Activated CD4-positive, alpha-beta T cell treated with anti-CD3 and anti-CD28 coated beads, Interleukin-2, amount 50 U/mL, for 16 hours (primary cell): ENCODE measurements around the gene KLF3.

Source experiments
- DNase-seq: peaks from one replicate; pipeline ENCODE4 v3.0.0-alpha.2; 2020

KLF3 gene

DNA sequence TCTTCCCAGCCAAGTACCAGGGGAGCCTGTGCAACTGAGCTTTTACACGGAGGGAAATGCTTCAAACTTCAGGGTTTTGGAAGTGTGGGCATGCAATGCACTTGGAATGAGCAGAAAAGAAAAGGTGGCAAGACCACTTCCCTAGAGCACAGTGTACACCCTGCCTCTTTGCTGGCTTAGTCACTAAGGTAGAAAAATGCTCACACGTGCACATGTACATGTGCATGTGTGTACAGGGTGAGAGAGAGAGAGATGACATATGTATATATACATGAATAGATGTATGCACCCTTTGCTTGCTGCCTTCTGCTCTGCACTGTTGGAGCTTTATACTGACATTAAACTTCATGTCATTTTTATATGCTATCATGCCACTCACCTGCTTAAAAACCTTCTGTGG is 7.9 kb upstream of the KLF3 start:
- no peak for DNase-seq

DNA sequence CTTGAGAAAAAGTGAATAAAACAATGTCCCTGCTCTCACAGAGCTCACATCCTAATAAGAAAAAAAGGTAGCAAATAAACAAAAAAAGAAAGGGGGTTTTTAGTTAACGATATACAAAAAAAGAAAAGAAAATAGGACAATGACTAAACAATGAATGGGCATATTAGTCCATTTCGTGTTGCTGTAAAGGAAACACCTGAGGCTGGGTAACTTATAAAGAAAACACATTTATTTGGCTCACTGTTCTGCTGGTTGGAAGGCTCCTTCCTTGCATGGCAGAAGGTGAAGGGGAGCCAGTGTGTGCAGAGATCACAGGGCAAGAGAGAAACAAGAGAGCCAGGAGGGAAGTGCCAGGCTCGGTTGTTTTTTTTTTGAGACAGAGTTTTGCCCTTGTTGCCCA is 4.7 kb upstream of the KLF3 start:
- no peak for DNase-seq

DNA sequence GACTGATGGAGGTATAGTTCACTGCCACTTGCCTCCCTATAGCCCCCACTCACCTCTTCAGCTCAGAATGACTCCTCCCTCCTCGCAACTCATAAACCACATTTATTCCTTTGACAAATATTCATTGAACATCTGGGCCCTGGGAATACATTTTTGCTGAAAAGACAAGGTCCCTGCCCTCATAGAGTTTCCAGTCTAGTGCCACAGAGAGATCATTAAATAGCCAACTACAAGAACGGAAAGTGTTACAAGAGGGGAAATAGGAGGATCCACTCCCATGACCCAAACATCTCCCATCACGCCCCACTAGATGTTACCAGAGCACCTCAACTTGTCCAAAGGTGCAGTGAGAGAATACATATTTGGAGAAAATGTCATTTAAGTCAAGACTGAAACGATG is 3.2 kb upstream of the KLF3 start:
- DNase-seq = no peak

DNA sequence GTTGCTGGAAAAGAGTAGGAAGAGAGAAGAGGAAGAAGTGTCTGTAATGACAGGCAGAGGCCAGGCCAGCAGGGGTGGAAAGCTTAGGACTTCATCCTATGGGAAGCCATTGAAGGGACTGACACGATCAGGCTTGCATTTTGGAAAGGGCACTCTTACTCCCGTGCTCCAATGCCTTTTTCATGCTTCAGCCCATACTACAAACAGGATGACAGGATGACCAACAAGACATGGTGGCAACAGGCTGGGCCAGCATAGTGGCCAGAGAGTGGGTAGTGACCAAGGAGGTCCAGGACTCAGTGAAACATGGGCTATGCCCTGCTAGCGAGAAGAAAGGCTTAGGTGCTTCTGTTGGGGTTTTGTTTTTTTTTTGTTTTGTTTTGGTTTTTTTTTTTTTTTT is 2.6 kb upstream of the KLF3 start:
- no peak for DNase-seq

DNA sequence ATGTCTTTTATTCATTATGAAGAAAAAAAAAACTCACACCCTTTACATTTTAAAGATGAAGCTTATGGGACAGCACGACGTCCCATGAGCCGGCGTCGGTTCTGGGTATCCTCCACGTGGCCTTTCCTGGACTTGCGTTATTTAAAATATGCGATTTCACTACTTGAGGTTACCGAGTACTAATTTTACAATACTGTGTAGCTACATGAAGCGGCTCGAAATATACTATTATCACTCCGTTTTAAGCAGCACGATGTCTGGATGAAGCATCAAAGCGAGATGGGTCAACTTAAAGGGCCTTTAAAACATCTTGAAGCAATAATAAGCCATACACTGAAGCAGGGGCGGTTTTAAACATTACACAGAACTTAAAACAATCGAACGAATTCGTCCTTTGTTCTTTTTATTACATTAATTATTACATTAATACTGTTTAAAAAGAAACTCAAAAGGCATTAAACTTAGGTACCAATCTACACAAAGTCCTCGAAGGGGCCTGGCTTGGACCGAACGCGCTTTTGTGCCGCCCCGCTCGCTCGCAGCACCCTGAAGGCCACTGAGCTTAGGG is 1.4 kb upstream of the KLF3 start:
- DNase-seq = no peak

DNA sequence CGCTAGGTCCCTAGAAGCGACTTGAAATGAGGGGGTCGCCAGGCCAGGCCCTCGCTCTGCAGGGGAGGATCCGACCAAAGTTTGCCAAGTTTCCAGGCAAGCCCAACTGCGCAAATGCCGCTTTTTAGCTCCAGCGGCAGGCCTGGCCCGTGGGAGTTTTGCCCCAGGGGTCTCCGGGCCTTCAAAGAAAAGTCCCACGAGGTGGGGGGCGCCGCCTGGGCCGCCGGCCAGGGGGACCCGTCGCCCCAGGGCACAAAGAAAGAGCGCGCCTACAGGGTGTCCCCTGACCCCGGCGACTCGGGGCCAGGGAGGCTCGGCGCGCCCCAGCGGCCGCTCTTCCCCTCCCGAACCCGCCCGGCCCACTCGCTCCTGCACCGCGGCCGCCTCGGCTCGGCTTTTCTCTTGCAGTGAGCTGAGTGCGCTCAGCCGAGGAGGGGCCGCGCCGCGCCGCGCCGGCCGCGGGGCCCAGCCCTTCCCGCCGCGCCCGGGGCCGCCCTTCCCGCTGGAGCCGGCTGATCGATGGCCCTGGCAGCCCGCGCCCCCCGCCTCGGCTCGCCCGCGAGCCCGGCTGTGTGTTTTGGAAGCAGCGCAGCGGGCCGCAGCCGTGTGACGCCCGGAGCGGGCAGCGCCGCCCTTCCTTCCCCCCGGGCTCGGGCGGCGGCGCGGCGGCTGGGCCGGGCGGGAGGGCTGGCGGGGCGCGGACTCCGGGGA is 754 bp upstream of the KLF3 start:
- DNase-seq = no peak

DNA sequence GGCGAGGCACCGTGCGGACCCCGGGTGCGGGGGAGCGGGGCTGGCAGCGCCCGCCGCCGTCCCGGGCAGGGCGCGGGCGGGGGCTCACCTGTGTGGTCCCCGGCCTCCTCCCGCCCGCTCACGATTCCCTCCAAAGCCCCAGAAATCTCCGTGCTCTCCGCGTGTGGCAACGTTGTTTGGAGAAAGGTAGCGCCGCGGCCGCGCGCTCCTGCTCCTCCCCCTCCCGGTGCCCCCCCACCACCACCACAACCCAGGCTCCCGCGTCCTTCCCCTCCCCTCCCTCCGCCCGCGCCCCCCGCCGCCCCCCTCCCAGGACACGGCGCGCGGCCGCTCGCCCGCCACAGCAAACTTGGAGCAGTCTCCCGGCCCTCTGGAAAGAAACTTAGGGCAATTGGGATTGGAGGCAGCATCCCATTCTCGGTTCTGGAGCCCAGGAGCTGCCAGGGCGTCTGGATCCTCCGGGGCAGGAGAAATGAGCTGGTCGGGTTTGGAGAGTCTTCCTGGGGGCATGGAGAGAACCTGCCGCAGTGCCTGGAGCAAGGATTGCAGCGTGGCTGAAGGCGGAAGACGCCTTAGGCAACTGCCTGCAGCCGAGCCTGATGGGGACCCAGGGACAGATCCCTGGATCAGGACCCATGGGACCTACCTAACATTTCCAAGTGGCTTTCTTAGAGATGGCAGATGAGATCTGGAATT is 855 bp downstream of the KLF3 start:
- no peak for DNase-seq

DNA sequence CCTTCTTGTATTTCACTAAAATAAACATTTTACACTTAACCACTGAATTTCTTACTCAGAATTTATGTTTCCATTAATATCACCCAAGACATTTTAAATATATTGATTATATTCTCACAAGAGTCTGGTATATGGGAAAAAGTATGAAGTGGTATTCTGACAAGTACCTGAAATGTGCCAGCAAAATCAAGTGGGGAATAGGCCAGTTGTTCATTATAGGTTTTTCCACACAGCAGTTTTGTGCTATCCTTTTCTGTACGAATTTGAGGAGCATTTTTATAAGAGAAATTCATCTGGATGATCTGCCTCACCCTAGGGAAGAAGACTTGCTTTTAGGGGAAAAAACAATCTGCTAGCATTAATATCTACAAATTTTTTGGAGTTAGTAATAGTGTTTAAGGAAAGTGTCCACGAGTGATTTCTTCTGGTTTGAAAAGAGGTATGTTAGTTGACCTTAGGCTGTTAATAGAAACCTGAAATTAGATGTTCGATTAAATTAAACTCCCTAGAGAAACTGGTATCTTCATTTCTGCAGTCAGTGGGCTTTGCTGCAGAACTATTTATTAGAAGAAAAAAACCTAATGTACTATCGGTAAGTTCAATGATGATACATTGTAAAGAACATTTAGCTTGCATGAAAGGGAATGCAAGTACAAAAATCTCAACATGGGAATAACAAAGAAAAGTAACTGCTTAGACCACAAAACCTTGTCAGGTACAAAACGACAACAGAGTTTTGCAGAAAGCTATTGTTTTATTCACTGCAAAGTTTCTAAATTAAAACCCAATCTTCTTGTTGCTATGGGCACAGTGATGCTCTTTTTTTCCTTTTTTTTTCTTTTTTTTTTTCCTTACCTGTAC is 1.8 kb downstream of the KLF3 start:
- no peak for DNase-seq

DNA sequence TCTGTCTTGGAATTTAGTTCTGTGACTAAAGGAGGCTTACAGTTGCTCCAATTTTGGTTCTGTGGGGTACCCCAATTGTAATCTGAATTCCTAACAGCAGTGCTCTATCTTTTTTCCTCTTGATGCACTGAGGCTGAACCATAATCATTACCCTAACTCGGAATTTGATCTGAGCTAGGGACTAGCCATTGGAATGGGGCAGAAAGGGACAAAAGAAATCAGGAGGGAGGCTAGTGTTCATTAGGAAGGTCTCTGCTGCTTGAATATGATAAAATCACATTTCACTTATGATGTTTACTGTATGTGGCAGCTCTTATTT is 2.7 kb downstream of the KLF3 start:
- DNase-seq = no peak

DNA sequence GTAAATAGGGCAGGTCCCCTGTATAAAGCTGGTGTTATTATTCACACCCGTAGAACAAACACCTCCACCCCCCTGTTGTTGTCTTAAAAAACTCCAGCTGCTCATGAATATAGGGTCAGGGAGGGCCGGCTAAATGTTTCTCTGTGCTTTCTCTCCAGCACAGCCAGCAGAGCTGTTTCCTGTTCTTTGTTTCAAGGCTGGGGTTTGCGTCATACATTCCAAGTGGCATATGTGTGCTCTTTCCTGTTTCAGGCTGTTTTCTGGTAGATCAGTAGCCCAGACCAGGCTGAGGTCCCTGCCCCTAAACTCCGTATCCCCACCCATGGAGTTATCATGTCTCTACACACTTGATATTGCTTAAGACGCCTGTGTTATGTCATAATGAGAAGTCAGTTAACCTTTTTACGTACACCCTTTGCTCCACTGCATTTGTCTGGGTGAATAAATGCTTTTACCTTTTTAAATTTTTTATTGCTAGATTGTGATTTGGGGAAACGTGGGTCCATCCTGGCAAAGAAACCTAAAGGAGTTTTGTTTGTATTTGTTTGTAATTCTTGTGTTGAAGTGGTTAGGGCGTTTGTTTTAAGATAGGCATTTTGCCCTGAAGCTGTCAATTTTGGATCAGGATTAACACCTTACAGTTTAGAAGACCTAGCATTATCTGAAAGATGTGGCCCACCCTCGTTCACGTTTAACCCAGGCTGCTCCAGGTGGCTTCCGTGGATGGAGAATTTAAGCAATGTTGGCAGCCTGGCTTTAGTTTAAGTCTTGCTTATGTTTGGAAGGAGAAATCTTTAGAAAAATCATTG is 3.3 kb downstream of the KLF3 start:
- DNase-seq = peak; percentile 72

DNA sequence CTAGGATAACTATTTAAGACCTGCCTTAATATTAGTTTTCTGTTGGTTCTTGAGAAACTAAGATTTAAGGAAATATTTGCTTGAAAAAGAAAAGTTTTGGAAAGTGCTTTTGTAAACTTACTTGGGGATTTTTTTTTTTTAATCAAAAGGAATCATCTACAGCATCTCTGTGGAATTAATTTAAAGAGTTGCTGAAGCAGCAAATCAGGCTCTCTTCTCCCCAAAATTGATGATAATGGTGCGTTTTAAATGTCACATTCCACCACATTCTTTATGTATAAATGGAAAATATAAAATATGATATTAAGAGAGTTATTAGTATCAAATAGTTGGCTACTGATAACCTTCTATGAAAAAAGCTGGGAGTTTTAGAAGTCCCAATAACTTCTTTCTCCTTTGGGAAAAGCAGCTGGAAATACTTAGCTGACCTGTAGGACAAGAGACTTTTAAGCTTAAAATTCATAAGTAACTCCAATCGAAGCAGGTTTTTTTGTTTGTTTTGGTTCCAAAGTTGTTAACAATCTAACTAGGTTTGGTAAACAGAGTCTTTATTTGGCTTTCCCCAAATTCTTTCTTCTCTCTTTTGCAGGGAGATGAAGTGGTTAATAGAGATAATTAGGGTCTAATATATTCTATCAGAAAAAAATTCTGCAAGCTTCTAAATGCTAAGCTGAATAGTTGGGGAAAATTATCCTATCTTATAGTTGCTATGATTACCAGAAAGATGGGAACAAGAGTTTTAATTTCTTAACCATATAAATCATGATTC is 4.4 kb downstream of the KLF3 start:
- no peak for DNase-seq

DNA sequence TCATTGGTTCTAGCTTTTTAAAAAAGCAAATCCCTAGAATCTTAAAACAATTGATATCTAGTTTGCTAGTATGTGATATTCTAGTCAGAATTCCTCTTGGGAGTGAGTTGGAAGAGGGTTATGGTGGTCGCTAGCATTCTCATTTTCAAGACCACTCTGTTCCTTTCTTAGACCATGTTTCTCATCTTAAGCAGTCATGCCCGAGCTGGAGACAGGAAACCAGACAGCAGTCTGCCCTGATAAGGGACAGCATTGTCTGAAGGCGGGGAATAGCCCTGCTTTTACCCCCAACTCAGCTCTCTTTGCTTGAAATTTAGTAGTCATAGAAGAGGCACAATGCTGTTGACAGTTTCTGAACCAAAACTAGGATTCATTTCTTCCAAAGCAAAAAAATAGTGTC is 5.2 kb downstream of the KLF3 start:
- DNase-seq = no peak

DNA sequence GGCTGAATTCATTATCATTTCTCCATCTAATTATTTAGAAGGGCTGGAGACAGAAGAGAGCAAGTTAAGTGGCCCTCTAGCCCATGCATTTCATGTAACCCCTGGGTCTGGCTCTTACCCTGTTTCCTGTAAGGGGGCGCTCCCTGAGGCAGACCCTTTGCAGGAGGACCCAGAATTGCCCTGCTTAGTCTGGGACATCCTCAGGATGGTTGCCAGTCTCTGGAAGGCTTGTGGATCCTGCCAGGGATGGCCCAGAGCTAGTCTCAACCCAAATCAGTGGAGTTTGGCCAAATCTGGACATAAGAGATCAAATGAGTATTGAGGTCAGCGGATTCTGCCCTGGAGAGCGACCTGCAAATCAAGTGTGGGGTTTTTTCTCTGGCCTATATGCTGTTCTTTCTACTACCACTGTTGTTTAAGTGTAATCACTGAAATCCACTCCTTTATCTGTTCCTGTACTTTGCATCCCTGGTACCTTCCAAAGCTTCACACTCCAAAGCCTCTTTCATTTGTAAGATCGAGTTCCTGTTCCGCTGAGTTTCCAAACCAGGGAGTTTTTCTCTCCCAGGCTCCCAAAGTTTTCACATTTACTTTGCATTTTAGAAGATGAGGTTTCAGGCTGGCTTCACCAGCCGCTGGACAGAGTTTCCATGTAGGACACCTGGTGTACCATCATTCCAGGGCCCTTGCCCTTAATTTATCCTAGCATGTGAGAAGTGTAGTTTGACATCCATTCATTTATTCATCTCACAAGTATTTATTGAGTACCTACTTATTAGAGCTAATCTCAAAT is 6.3 kb downstream of the KLF3 start:
- DNase-seq = no peak

DNA sequence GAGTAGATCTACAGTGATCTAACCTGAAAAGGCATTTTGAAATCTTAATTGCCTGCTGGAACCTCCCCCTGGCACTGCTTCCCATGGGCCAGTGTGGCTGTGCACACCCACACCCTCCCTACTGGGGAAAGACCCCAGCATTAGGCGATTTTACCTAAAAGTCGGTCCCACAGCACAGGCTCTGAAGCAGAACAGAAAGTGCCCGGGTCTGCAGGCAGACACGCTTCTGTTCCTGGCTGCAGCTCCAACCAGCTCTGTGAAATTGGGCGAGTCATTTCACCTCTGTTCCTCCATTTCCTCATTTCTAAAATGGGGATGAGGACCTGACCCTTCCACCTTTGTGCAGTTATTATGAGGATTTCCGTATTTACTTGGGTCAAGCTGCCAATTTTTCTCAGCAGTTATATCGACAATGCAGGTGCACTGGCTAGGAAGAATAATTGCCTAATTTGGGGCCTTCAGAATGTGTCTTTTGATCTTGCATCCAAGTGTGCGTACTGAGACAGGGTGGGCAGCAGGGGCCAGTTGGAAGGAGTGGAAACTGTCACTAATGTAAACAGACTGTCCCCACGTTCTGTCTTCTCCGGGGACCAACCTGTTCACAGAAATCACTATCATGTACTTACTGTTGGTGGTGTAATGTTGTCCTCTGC is 7.1 kb downstream of the KLF3 start:
- DNase-seq = no peak

DNA sequence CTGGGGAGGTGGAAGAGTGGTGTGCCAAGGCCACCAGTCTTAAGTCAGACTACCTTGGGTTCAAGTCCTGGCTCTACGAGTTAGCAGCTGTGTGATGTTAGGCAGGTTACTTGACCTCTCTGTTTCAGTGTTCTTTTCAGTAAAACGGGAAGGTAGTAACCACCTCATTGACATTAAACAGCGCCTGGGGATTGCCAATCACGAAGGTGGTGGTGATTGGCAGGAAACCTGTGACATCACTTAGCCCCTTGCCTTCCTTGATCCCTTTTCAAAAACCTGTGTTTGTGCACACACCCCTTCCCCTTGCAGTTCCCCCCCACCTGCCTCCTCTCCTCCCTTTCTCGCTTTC is 7.6 kb downstream of the KLF3 start:
- no peak for DNase-seq

DNA sequence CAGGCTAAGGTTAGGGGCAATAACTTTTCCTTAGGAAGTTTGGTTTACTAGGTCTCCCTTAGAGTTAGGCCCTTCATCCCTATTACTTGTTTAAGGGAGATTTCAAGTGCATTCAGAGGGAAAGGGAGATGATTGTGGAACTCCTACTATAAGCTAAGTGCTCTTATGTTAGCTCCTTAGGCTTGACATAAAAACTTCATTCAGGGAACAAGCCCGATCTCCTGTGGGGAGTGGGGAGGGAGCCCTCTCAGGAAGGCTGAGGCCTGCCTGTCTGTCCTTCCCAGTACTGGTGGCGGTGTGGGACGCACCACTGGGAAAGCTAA is 8.0 kb downstream of the KLF3 start:
- no peak for DNase-seq

DNA sequence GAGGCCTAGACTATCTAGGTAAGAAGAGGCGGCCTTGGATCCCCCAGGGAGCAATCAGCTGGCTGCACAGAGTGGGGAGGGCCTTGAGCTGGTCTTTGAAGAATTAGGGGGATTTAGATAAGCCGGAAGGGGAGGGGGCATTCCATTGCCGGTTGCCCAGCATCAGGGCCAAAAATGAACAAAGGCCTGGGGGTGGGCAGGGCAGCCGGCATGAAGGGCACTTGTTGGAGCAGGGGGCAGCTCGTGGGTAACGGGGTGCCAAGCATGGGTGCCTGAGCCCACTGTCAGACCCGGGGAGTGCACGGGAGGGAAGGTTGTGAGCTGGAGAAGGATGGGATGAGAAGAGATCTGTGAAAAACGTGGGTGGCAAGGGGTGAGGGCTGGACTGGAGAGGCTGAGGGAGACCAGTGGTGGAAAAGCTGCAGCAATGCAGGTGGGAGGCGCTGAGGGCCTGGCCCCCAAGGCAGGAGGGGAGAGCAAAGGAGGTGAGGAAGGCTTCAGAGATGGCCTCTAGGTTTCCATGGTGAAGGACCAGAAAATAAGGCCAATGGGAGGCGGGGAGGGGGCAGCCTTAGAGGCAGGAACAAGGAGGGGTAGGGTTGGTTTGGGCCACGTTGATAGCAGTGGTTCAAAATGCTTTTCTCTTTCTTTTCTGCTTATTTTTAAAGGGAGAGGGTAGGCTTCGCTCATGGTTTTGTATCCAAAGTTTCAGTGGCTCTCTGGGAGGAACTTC is 8.6 kb downstream of the KLF3 start:
- DNase-seq = no peak

DNA sequence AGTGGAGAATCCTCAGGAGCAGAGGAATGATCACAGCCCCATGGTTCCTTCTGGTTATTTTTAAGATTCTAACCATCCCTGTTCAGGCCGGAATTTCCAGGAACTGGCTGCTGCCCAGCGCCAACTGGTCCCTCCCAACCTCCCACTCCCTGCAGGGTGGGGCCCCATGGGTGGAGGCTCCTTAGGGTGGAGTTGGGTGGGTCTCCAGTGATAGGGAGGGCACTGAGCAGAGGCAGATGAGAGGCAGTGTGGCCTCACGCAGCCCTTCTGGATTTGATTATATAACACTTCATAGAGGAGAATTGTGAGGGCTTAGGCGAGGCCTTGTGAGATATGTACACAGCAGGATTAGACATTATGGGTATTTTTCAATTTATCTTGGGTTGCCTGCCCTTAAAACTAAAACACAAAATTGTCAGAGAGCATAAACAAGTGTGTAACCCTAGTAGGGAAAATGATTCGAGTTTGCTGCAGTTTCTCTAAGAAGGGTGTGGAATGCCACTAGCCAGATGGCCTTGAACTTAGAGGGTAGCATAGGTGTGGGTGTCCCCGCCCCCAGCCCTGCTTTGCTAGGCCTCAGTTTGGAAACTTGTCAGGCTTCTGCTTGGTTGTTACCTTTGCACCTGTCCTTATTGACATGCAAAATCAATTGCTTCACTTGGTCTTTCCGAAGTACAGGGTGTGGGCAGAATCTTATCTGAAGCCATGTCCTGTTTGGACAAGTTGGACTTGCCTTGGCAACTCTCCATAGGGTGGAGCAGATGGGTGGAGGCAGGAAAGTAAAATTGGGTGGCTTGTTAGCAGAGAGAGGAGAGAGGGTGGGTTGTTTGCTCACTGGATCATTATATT is 9.4 kb downstream of the KLF3 start:
- DNase-seq = no peak
